G401 (cell line): ENCODE measurements around the gene RETN. TPM values are rescaled to one million over a fixed set of nuclear protein-coding genes. Genes with fewer than 3 reads are reported as not detected.

Experiments used
- DNase-seq: peaks from one replicate; pipeline ENCODE4 v3.0.0-alpha.2; 2015; ENCODE audit warnings: low spot score
- in situ Hi-C: cut with HindIII; loops from 2 replicates; pipeline ENCODE4 v1.10.0; 2016; ENCODE audit warnings: low sequenced_read_pairs, mixed read lengths
- total RNA-seq: library from RNA; depleted of rRNA; stranded (reverse); fragments of >200 nt; shearing (Covaris generic); gene quantifications from 2 replicates; pipeline ENCODE4 v1.2.3, GENCODE V29; 2014; rRNA removed

Gene RETN
- not detected in 2 replicates for total RNA-seq

DNA sequence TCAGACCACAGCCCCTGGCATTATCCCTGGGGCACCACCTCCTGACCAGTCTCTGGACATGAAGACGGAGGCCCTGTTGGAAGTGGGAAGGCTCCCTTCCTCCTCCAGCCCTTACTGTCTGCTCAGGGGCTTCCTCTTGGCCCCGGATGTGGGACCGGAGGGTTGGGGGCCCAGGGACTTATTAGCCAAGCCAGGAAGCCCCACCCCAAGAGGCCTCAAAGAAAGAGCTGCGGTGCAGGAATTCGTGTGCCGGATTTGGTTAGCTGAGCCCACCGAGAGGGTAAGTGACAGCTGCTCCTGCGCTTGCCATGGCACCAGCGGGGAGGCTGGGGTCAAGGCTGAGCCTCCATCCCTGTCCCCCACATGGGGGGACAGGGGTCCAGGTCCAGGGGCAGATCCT is at the start of gene RETN:
Gene RETN (plus strand): TSS at position 208 of the 400 bp plus-strand sequence. CDS start 278 bp downstream, outside the sequence.
- no peak for DNase-seq
- in situ Hi-C loops, result no loop called here

GRCh38 chr19:7619671-7620441 is 49.0 kb upstream of the RETN start:
- in situ Hi-C loops, result no loop called here
- DNase-seq, result no peak

DNA sequence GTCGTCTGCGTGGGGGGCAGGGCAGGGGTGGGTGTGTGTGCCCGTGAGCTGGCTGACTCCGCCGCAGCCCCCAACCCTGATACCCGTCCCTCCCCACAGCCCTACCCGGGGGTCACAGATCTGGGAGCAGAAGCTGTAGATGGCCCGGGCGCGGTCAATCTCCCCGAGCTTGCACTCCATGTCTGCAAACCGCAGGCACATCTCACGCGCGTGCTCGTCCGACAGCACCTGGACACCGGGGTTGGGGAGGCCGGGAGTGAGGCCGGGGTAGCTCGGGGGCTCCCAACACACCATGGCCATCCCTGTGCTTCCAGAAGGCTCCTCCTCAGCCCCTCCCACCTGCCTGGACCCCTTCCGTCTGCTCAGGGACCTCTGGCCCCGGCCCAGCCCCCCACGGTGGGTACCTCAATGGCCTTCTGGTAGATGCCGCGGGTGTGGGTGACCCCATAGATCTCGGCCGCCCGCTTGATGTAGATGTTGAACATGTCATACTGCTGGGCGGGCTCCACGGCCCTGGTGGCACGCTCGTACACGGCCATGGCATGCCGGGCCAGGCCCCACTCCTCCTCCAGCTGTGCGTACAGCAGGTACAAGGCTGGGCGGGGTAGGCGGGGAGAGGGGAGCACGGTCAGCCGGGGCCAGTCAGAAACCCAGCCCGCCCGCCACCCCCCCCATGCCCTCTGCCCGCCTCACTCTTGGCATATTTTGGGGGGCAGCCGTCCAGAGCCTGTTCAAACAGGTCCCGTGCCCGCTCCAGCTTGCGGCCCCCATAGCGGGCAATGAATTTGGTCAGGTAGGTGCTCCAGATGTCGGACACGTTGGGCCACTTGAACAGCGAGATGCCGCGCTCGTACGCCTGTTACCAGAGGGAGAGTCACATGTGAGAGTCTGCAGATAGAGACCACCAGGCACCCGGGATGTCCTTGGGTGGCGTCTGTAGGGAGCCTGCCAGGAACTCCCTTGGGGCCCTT is 48.1 kb upstream of the RETN start:
- in situ Hi-C loops, result no loop called here
- DNase-seq, result no peak

GRCh38 chr19:7622933-7623685 is 45.7 kb upstream of the RETN start:
- in situ Hi-C loops, result no loop called here
- DNase-seq, result no peak

DNA sequence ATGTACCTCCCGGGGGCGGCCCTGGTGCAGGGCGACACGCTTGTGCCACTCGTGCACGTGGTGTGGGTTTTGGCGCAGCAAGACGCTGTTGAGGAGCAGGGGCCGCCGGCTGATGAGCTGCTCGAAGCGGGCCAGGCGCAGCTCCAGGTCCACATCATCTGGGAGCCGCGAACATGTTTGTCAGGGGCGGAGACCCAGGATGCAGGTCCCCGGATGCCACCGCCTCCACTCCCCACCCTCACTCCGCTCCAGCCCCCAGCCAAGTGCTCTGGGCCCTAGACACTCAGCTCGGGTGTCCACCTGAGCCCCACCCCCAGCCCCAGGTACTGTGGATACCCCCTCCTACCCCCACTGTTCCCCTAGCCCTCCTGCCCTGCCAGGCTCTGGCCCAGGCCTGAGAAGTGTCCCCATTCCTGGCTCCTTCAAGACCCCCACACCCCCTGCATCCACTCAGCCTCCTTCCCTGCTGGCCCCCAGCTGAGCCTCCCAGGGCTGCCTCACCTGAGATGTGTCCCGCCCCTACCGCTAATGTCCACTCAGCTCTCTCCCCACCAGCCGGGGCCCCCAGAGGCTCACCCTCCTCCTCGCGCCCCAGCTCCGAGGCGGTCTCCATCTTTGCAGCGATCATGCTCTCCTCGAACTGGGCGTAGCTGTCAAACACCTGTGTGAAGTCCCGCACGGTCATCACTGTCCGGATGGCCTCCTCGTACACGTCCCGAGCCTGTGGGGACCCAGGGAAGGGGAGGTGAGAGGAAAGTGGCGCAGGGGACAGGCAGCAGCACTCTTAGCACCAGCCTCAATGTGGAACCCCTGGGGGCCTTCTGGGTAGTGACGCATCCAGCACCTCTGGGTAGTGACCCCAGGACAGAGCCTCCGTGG is 44.9 kb upstream of the RETN start:
- in situ Hi-C loops, result no loop called here
- no peak for DNase-seq

GRCh38 chr19:7624810-7625209 is 44.0 kb upstream of the RETN start:
- in situ Hi-C loops, result no loop called here
- DNase-seq, result no peak

GRCh38 chr19:7625763-7626372 is 43.0 kb upstream of the RETN start:
- in situ Hi-C loops, result no loop called here
- no peak for DNase-seq

DNA sequence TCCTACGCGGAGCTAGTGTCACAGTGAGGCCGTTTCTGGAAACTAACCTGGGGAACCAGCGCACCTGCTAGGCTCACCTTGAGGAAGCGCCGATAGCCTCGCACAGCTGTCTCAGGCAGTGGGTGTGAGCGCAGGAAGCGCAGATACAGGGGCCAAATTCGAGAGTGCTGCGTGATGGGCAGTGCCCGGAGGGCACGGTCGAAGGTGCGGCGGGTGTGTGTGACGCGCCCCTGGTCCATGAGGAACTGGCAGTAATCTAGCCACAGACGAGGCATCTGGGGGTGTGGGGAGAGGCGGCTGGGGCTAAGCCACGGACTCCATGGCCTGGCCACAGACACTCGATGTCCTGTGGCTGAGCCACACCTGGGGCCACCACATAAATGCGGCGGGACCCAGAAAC is 41.7 kb upstream of the RETN start:
- DNase-seq, result no peak
- in situ Hi-C loops, result no loop called here

DNA sequence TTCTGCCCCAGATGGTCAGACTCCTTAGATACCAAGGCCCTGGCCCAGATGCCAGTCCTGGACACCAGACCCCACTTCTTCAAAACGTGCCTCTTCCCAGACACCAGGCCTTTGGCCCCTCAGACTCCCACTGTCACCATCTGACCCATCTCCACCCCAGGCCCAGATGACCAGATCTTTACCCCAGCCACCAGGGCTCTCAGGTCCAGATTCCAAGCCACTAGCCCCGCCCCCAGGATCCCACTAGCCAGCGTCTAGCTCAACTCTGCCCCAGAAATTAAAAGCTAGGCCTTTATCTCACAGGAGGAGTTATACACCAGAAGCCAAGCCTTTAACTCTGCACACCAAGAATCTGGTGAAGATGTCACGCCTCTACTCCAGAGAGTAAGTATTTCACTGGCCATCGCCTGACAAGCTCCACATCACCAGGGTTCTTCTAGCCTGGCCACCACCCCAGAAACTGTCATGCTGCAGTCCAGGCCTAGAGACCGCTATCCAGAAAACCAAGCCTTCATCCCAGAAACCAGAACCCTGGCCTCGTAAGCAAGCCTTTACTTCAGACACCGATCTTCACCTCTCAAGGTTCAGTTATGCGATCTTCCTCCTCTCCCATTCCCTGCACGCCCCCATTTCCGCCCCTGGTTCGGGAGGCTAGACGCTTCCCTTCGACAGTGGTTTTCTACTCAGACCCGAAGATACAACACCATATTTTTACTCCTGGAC is 40.1 kb upstream of the RETN start:
- in situ Hi-C loops, result no loop called here
- DNase-seq, result no peak

GRCh38 chr19:7629347-7630054 is 39.3 kb upstream of the RETN start, which contains the start of the genes PET100 and XAB2:
PET100 (plus strand) TSS chr19:7629793; CDS start chr19:7629834, 41 bp downstream.
XAB2 (minus strand) TSS chr19:7629545; CDS start chr19:7629527, 18 bp downstream.
- in situ Hi-C loops, result no loop called here
- DNase-seq, result peak; percentile 99

DNA sequence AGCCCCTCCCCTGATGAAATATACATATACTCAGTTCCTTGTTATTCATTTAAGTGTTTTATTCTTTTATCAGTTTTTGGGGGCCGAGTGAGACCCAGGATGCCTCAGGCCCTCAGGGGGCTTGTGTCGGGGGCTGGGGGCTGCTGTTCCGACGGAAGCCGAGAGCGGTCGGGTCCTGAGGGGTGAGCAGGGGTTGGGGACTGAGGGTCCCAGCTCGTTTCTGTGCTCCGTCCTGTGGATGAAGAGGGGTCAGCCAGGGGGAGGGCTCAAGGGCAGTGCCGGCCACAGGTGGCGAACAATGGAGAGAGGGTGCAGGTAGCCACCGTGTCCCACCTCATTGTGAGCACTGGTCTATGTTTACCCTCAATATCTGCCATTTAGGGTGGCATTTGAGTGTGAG is 37.3 kb upstream of the RETN start:
- in situ Hi-C loops, result no loop called here
- DNase-seq, result no peak

- DNase-seq, result no peak
- in situ Hi-C loops, result no loop called here
These were observed 36.3 kb upstream of the RETN start for GRCh38 chr19:7632340-7633203.

DNA sequence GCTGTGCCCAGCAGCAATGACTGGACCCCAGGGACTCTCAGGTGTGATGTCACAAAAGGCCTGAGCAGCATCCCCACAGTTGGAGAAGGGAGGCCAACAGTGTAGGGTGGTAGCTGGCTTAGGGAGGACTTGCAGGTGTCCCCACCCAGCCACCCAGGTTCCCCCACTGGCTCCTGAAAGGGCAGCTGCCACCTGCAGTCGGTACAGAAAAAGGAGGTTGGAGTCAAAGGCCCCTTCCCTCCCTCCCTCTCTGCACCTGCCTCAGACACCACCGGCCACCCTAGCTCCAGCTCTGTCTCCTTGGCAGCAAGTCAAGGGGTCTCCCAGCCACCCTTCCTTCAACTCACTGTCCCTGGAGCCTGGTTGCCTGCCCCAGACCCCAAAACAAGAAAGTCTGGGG is 35.2 kb upstream of the RETN start, which contains the start of gene PCP2:
Gene PCP2 (minus strand): TSS at position 22 of the 400 bp plus-strand sequence. CDS start 262 bp downstream, outside the sequence.
- in situ Hi-C loops, result no loop called here
- DNase-seq, result no peak

GRCh38 chr19:7635670-7636069 is 33.2 kb upstream of the RETN start:
- in situ Hi-C loops, result no loop called here
- DNase-seq, result no peak

DNA sequence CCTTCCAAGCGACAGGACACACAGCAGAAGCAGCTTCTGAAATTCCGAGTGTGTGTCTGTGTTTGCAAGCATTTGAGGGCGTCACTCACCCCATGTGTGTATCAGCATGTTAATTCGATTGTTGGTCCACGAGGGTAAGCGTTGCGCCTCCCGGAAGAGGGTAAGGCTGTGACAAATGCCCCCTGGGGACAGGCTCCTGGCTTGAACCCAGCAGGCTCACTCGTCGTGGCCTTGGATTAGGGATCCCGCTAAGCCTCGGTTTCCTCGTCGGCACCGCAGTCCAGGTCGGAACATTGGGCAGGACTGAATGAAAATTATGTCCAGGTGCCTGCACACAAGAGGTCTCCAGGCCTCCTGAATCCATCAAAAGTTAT is 32.5 kb upstream of the RETN start:
- in situ Hi-C loops, result no loop called here
- no peak for DNase-seq
